HS-27A (cell line): Measurements from ENCODE around the gene CC2D1A.

Experiments
- DNase-seq: peaks from one replicate; pipeline ENCODE4 v3.0.0-alpha.2; 2012; ENCODE audit warnings: low read depth, missing footprints

CC2D1A gene

GRCh38 chr19:13905634-13906520, at the start of gene CC2D1A, which contains the start of gene BRME1:
Gene CC2D1A (plus strand): TSS chr19:13906201. CDS start chr19:13906442, 241 bp downstream.
Gene BRME1 (minus strand): TSS chr19:13906117. CDS start chr19:13904892, 1,225 bp downstream.
- DNase-seq: peak; percentile 52

GRCh38 chr19:13856497-13856896, 49.5 kb upstream of the CC2D1A start:
- DNase-seq: no peak

- no peak for DNase-seq
Measured at GRCh38 chr19:13859361-13859880, 46.6 kb upstream of the CC2D1A start.

- DNase-seq: no peak
Measured at GRCh38 chr19:13860679-13861391, 45.2 kb upstream of the CC2D1A start.

GRCh38 chr19:13861392-13861713, 44.6 kb upstream of the CC2D1A start:
- no peak for DNase-seq

- no peak for DNase-seq
Measured at GRCh38 chr19:13861714-13862531, 44.1 kb upstream of the CC2D1A start.

GRCh38 chr19:13864046-13864666, 41.8 kb upstream of the CC2D1A start:
- no peak for DNase-seq

GRCh38 chr19:13864667-13865570, 41.1 kb upstream of the CC2D1A start:
- DNase-seq: no peak

GRCh38 chr19:13865571-13866462, 40.2 kb upstream of the CC2D1A start:
- no peak for DNase-seq

GRCh38 chr19:13866463-13867046, 39.4 kb upstream of the CC2D1A start:
- DNase-seq: no peak

- DNase-seq: no peak
Measured at GRCh38 chr19:13868663-13869062, 37.3 kb upstream of the CC2D1A start.

- DNase-seq: no peak
Measured at GRCh38 chr19:13869281-13869680, 36.7 kb upstream of the CC2D1A start.

- no peak for DNase-seq
Measured at GRCh38 chr19:13870873-13871272, 35.1 kb upstream of the CC2D1A start.

- DNase-seq: no peak
Measured at GRCh38 chr19:13872339-13872694, 33.7 kb upstream of the CC2D1A start.

- DNase-seq: no peak
Measured at GRCh38 chr19:13872695-13873389, 33.2 kb upstream of the CC2D1A start.

GRCh38 chr19:13873834-13874515, 32.0 kb upstream of the CC2D1A start:
- no peak for DNase-seq

GRCh38 chr19:13875824-13876223, 30.2 kb upstream of the CC2D1A start:
- no peak for DNase-seq

GRCh38 chr19:13876834-13877233, 29.2 kb upstream of the CC2D1A start, which contains the start of gene NANOS3:
Gene NANOS3 (plus strand): TSS chr19:13877134. CDS start chr19:13877249, 115 bp downstream.
- no peak for DNase-seq
